PFSK-1 (cell line): Measurements from ENCODE around the gene KRTAP5-1.

ENCODE experiments used
- POLR2AphosphoS5 ChIP-seq: IDR thresholded peaks from 2 replicates; pipeline ENCODE4 v1.6.1; 2012; ENCODE audit warnings: low read depth, mild to moderate bottlenecking, control low read depth, low read length, moderate library complexity
- SIN3A ChIP-seq: IDR thresholded peaks from 2 replicates; pipeline ENCODE4 v1.6.1; 2012; ENCODE audit warnings: mild to moderate bottlenecking, low read length, moderate library complexity, borderline replicate concordance; ENCODE audit not compliant: insufficient read depth

DNA sequence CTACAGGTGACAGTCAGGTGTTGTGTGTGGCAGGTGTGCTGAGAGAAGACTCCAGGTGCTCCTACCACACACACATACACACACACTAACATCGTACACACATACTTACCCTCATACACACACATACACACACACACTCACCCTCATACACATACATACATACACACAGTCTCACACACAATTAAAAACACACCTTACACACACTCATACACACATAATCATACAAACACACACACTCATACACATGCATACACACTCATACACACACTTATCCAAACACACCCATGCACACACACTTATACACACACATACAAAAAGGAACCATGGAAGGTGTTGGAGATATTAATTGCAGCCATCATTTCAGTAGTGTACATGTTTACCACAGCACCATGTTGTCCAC, 18.5 kb upstream of the KRTAP5-1 start:
- TF ChIP-seq POLR2AphosphoS5: no peak
- no peak for TF ChIP-seq SIN3A
